Ovary (tissue), 9 donors: ENCODE measurements around the gene ICE2. TPM values are rescaled to one million over a fixed set of nuclear protein-coding genes. Genes with fewer than 3 reads are reported as not detected.
"Not testable (repeated sequence)": the region's sequence is repeated elsewhere in the genome, so short reads cannot be mapped to it uniquely, and the experiment has no call there.

Experiments used
- DNase-seq, 5 donors: peaks; one replicate each; pipeline ENCODE4 v3.0.0-alpha.2; 2019 to 2020
- H3K27ac ChIP-seq, 2 donors: fragments of 200-600 bp; one replicate each; pipeline versions ENCODE4 v1.5.1 to v1.8.0; 2019 to 2022
- H3K27me3 ChIP-seq: fragments of 200-600 bp; one replicate; pipeline ENCODE4 v1.8.0; 2022
- H3K36me3 ChIP-seq: fragments of 200-600 bp; sonication (generic); one replicate; pipeline ENCODE4 v1.5.1; 2019
- H3K4me1 ChIP-seq: one replicate; pipeline ENCODE4 v1.8.1; 2013; ENCODE audit warnings: mild to moderate bottlenecking, moderate library complexity; ENCODE audit not compliant: insufficient read depth
- H3K4me3 ChIP-seq: fragments of 200-600 bp; sonication (generic); one replicate; pipeline ENCODE4 v1.5.1; 2017
- H3K9me3 ChIP-seq, 2 donors: fragments of 200-600 bp in 1 of 2; sonication (generic) in 1 of 2; one replicate each; pipeline versions ENCODE4 v1.5.1 to v1.8.1; 2013 to 2019; ENCODE audit warnings: mild to moderate bottlenecking in 1 of 2, moderate library complexity in 1 of 2
- EP300 ChIP-seq: sonication (generic); formaldehyde crosslinking; IDR thresholded peaks from one replicate; pipeline ENCODE4 v1.6.1; 2017; ENCODE audit warnings: antibody characterized with exemption
- POLR2A ChIP-seq: fragments of 450-650 bp; IDR thresholded peaks from one replicate; pipeline ENCODE4 v1.6.1; 2017; ENCODE audit warnings: antibody characterized with exemption, mild to moderate bottlenecking, moderate library complexity
- WGBS, 3 donors: extraction: QIAGEN DNeasy Blood & Tissue Kit in 1 of 3; methylation state at CpG; one replicate each; pipeline versions ENCODE4 v1.1.5 to v1.1.7; 2013 to 2017; 5-methylcytosine and 5-hydroxymethylcytosine counted together
- intact Hi-C, 4 donors: fragments of 100-400 bp; cut with DNase I; formaldehyde crosslinking; loops; one replicate each; pipeline versions ENCODE4 v1.11.0 to v1.15.1; 2022 to 2023
- polyA plus RNA-seq, 2 donors: library from polyadenylated mRNA; stranded (reverse); fragments of 200-250 nt in 1 of 2; fragments of 350-450 nt in 1 of 2; fragmentation: Illumina TruSeq in 1 of 2; extraction: RNeasy Lipid Tissue Mini Kit (QIAGEN cat#74804) in 1 of 2; gene quantifications; one replicate each; pipeline ENCODE4 v1.2.3, GENCODE V29; 2013 to 2014
- total RNA-seq, 7 donors: library from RNA; depleted of rRNA in 2 of 7; stranded (reverse); fragments of >200 nt in 2 of 7; fragmentation: NEBNext Ultra II Directional in 3 of 7; extraction: Animal tissue kit (Norgen Biotek cat#: 25700) in 3 of 7; gene quantifications; one replicate each; pipeline versions ENCODE4 v1.1.0 to v1.2.4, GENCODE V29; 2016 to 2023
- TF ChIP-seq, protein P1 (sequence below), 3 donors: fragments of 450-650 bp in 2 of 3; fragments of 200-600 bp in 1 of 3; IDR thresholded peaks; one replicate each; pipeline versions ENCODE4 v1.5.1 to v1.8.0; 2016 to 2022; ENCODE audit warnings: antibody characterized with exemption in 3 of 3, mild to moderate bottlenecking in 1 of 3
- donor health status: DM: no; HTN: no; CAD: no; lungs with moderate emphysema.
- donor health status: DM: no; HTN: no; CAD: no.
- donor health status: Bipolar disorder and iron deficiency.
- donor health status: DM: yes; HTN: yes; CAD: no.
- donor health status: DM: no; HTN: no; CAD: no.
- donor health status: DM: yes; HTN: yes; CAD: no.

Gene ICE2
- total and polyA plus RNA-seq, 9 donors = 16.4 to 72.0 (median 53.0) TPM

DNA sequence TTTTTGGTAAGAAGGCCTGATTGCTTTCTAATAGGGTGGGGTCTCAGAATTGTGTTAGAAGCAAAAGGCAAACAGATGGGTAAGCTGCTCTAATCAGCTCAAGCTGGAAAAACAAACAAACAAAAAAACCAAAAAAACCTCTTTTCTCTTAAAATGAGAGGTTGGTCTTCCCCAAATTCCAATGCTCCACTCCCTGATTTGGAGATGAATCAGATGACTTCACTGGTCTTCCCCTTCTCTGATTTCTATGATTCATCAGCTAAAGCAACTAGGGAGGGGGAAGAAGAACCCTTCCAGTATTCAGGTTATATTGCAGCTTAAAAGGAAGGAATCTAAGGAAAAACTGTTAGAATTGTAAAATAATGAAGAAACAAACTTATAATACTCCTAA, 71.5 kb downstream of the ICE2 start:
- DNase-seq = no peak
- H3K27me3 ChIP-seq = no peaks in the 10 kb centered on the region
- TF ChIP-seq, protein P1, sequence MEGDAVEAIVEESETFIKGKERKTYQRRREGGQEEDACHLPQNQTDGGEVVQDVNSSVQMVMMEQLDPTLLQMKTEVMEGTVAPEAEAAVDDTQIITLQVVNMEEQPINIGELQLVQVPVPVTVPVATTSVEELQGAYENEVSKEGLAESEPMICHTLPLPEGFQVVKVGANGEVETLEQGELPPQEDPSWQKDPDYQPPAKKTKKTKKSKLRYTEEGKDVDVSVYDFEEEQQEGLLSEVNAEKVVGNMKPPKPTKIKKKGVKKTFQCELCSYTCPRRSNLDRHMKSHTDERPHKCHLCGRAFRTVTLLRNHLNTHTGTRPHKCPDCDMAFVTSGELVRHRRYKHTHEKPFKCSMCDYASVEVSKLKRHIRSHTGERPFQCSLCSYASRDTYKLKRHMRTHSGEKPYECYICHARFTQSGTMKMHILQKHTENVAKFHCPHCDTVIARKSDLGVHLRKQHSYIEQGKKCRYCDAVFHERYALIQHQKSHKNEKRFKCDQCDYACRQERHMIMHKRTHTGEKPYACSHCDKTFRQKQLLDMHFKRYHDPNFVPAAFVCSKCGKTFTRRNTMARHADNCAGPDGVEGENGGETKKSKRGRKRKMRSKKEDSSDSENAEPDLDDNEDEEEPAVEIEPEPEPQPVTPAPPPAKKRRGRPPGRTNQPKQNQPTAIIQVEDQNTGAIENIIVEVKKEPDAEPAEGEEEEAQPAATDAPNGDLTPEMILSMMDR (IDR thresholded peaks at IDR 0.05) = no peak
- TF ChIP-seq POLR2A (no peak), EP300 (no peak)
- no peak overlapping the region for H3K27ac ChIP-seq
- intact Hi-C loops = no loop called here
- no peaks in the 10 kb centered on the region for H3K36me3 ChIP-seq
- no peak overlapping the region for H3K4me3 ChIP-seq
- peaks cover 3% of the 10 kb centered on the region for H3K4me1 ChIP-seq
- no peaks in the 10 kb centered on the region for H3K9me3 ChIP-seq

DNA sequence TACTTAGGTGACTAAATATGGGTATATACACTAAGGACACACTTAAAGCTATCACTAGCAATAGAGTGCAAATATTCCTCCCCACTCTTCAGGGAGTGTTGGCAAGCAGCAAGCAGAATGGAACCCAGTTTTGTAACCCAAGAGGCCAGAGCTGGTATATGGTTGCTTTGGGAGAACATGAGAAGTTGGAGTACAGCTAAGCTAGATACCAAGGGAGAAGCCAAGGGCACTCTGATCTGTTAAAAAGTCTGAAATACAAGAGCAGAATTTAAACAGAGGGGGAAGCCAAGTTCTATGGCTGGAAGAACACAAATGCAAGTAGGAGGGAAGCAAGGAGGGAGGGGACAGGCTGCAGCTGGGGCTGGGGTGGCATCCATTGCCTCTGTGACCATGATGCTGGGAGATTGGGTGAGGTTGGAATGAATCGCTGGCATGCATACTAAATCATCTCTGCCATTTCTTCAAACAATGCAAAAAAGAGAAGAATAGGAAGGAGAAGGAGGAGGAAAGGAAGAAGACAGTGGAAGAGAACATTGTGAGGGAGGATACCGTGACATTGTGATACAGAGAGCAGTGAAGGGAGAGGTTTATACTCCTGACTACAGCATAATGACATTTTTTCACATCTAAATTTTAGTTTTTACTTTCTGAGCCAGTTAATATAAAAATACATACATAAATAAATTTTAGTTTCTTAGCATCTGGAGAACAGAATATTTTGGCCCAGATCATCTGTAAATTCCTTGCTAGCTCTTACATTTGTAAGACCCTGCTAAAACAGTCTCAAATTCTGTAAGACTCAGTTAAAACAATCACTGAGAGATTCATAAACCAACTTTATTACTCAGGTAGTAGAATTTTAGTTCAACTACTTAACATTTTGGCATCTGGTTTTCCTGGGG, 72.2 kb downstream of the ICE2 start:
- intact Hi-C loops = no loop called here
- WGBS, 3 donors = 22 to 31% (median 23%) methylated on average over 2 of the region's 2 CpGs
- no peak overlapping the region for H3K4me3 ChIP-seq
- H3K9me3 ChIP-seq = no peaks in the 10 kb centered on the region
- no peaks in the 10 kb centered on the region for H3K27me3 ChIP-seq
- TF ChIP-seq, protein P1 (IDR thresholded peaks at IDR 0.05) = no peak
- TF ChIP-seq EP300 (no peak), POLR2A (no peak)
- no peak overlapping the region for H3K27ac ChIP-seq
- H3K4me1 ChIP-seq = peaks cover 3% of the 10 kb centered on the region
- H3K36me3 ChIP-seq = no peaks in the 10 kb centered on the region
- DNase-seq = no peak

DNA sequence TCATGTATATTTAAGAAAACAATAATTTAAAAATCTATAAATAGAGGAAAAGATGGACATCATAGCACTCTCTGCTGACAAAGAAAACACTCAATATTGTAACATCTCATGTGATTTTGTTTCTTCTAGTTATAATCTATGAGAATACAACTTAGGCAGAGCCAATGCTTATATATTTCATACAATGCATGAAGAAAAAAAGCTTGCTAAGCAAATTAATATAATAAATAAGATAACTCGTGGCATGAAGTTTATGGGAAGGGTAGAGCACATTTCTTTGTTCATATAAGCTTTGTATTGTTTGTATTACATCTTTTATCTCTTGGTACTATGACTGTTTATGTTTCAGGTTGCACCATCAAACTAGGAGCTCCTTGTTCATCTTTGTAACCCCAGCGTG, 73.5 kb downstream of the ICE2 start:
- no peaks in the 10 kb centered on the region for H3K36me3 ChIP-seq
- H3K4me3 ChIP-seq = no peak overlapping the region
- no peak for TF ChIP-seq POLR2A
- TF ChIP-seq EP300 = no peak
- TF ChIP-seq, protein P1 (IDR thresholded peaks at IDR 0.05) = no peak
- WGBS, 3 donors = 34 to 46% (median 41%) methylated on average over 2 of the region's 2 CpGs
- intact Hi-C loops = no loop called here
- no peak for DNase-seq
- no peak overlapping the region for H3K27ac ChIP-seq
- no peaks in the 10 kb centered on the region for H3K27me3 ChIP-seq
- peaks cover 3% of the 10 kb centered on the region for H3K4me1 ChIP-seq
- H3K9me3 ChIP-seq = no peaks in the 10 kb centered on the region

DNA sequence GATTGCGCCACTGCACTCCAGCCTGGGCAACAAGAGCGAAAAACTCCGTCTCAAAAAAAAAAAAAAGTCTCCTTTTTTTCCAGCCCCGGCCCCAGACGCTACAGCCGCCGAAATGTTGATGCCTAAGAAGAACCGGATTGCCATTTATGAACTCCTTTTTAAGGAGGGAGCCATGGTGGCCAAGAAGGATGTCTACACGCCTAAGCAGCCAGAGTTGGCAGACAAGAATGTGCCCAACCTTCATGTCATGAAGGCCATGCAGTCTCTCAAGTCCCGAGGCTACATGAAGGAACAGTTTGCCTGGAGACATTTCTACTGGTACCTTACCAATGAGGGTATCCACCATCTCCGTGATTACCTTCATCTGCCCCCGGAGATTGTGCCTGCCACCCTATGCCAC, 74.6 kb downstream of the ICE2 start:
- intact Hi-C loops, H3K4me1 ChIP-seq, H3K9me3 ChIP-seq, DNase-seq, H3K4me3 ChIP-seq, H3K36me3 ChIP-seq, H3K27ac ChIP-seq, H3K27me3 ChIP-seq: not testable (repeated sequence)
- 96 to 98% (median 97%) methylated on average over 12 of the region's 12 CpGs for WGBS, 3 donors

DNA sequence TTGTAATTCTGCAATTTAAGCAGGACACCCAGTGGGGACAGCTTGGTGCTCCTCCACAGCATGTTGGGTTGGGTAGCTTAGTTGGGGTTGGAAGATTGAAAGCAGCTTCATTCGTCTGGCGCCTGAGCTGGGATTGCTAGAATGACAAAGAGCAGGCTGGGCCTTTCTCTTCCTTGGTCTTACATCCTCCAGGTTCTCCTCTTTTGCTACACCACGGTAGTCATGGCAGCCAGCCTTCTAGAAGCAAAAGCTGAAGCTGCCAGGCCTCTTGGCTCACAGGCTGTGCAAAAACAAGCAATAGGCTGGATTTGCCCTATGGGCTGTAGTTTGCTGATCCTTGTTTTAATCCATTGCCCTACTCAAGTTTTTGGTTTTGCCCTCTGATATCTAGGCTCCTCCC, 78.0 kb downstream of the ICE2 start:
- no peak overlapping the region for H3K27ac ChIP-seq
- TF ChIP-seq POLR2A (no peak), EP300 (no peak)
- TF ChIP-seq, protein P1 (IDR thresholded peaks at IDR 0.05) = no peak
- WGBS, 3 donors = 31 to 46% (median 32%) methylated on average over 3 of the region's 3 CpGs
- no peaks in the 10 kb centered on the region for H3K36me3 ChIP-seq
- intact Hi-C loops = no loop called here
- no peaks in the 10 kb centered on the region for H3K9me3 ChIP-seq
- no peaks in the 10 kb centered on the region for H3K27me3 ChIP-seq
- DNase-seq = no peak
- H3K4me1 ChIP-seq = peaks cover 1% of the 10 kb centered on the region
- H3K4me3 ChIP-seq = no peak overlapping the region
